ENCODE results near the gene ARHGEF25.

GRCh38 chr12:57624441-57625220 lies 13.4 kb downstream of the ARHGEF25 start:
- TF ChIP-seq POLR2A (IDR thresholded peaks at IDR 0.05), result no peak
- no peak for TF ChIP-seq CTCF (IDR thresholded peaks at IDR 0.05)

Data from upper lobe of left lung (tissue), 4 donors.